Measurements from ENCODE around the gene ALDH3B1. TPM values are rescaled to one million over a fixed set of nuclear protein-coding genes. Genes with fewer than 3 reads are reported as not detected.

ALDH3B1 gene
- total RNA-seq, 2 donors from 2014 or later = 6.2 to 8.9 TPM

DNA sequence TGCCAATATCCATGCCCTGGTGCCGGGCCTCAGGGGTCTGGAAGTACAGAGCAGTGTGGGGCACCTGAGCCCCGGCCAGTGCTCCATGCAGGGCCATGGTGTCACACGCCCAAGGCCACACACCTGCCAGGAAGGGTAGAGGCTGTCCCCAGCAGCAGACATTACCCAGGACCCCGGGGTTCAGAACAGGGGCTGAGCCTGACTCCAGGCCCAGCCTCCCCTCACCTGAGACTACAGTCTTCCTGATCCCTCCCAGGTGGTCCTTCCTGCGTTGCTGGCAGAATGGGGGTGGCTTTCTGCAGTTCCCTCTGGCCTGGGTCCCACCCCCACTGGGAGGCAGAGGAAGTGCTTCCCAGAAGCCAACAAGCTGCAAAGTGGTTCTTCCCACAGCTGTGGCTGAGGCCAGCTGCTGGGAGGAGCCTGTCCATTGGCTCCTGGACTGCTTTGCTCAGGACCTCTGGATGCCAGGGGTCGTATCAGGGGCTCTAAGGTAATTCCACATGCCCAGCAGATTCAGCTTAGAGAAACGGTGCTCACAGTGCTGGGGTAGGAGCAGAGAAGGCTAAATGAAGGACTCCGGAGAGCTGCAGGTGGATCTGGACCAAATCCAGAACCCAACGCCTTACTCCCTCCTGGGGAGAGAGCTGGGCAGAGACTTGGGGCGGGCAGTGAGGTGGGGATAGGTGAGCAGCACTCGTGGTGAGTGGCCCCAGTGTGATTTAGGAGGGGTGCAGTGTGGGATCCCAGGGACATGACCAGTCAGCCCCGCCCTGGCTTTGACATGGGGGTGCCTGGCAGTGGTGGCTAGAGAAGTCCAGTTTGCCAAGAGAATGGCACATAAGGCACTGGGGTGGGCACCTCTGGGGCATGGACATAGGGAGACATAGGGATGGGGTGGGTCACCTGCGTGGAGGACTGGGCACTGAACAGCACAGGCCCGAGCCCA, 41.3 kb downstream of the ALDH3B1 start:
- no peak for DNase-seq
- intact Hi-C loops (cut with DNase I) = no loop called here
- peak in 1 of 2 donors; percentile 3 for ATAC-seq

GRCh38 chr11:68052137-68052873, 42.2 kb downstream of the ALDH3B1 start:
- intact Hi-C loops (cut with DNase I) = no loop called here
- no peak for ATAC-seq
- DNase-seq = no peak

GRCh38 chr11:68053117-68053516, 43.0 kb downstream of the ALDH3B1 start:
- DNase-seq = no peak
- ATAC-seq = peak in 1 of 2 donors; percentile 3
- intact Hi-C loops (cut with DNase I) = no loop called here

DNA sequence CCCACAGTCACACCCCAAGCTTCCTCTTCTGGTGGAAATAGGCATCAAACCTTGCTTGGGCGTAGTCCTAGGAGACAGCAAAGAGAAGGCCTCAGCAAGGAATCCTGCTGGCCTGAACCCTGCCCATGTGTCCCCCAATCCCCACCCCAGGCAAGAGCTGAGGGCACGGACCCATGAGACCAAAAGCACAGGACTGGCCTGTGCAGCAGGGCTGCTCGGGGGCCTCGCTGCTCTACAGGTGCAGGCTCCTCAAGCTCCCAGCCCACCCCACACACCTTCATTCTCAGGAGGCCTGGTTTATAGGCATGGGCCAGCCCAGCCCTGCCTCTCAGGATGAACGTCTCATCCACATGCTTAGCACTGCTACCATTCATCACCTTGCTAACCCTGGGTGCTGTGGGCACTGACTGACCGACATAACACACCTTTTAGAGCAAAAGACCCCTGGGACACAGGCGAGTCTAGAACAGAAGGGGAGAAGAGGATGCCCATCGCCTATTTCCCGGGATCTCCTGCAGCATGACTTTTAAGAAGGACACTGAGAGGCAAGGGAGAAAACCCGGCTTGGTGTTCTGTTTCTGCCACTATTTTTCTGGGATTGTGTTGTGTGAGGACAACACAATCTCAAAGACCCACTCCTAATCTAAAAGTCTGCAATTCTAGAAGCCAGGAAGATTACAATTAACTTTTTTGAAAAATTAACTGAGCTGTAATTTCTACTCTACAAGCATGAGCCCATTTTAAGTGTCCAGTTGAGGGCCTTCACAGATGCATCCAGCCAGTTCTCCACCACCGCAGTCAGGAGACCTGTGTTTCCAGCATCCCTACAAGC, 44.1 kb downstream of the ALDH3B1 start:
- intact Hi-C loops (cut with DNase I) = no loop called here
- no peak for DNase-seq
- ATAC-seq = no peak

DNA sequence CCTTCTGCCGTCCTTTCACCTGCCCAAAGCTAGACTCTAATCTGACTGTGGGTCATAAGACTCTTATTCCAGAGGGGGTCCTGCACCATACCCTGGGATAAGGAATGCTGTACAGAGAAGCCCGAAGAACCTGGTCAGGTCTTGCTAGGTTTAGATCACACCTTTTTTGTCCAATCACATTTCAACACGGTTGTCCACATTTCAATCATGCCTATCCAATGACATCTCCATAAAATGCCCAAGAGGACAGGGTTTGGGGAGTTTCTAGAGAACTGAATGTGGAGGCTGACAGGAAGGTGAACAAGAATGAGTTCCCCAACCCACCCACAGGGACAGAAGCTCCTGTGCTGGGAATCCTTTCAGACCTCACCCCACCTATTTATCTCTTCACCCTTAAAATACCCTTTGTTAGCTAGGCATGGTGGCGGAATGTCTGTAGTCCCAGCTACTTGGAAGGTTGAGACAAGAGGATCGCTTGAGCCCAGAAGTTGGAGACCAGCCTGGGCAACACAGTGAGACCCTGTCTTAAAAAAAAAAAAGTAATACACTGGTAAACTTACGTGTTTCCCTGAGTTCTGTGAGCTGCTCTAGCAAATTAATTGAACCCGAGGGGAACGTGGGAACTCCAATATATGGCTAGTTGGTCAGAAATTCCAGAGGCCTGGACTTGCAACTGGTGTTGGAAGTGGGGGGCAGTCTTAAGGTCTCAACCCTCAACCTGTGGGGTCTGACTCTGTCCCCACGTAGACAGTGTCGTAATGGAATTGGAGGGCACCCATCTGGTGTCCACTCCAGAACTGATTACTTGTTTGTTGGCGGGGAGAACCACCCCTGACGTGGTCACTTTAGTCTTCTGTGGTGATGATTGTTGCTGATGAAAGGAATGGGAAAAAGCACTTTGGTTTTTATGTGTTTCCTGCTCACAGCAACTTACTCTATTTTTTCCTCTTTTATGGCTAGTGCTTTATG, 46.5 kb downstream of the ALDH3B1 start:
- intact Hi-C loops (cut with DNase I) = no loop called here
- ATAC-seq (no peak), DNase-seq (no peak)

- ATAC-seq (no peak), DNase-seq (no peak)
- intact Hi-C loops (cut with DNase I) = no loop called here
These were observed 47.7 kb downstream of the ALDH3B1 start for GRCh38 chr11:68057807-68058206.

DNA sequence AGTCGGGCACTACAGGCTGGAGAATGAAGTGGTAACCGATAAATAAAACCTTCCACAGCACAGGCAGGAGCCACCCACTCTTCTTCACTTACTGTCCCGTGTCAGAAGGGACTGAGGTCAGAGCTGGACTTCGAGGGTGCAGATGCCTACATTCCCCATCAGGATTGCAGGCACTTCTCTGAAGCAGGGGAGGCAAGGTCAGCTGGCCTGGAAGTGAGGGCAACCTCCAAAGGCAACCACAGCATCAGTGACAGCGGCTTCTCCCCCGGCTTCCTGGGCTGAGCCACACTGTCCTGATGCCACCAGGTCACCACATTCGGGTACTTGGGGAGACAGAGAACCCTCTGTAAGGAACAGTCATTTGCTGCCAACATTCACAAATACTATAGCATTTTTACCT, 51.4 kb downstream of the ALDH3B1 start:
- intact Hi-C loops (cut with DNase I) = no loop called here
- ATAC-seq (no peak), DNase-seq (no peak)

- DNase-seq (no peak), ATAC-seq (no peak)
- intact Hi-C loops (cut with DNase I) = no loop called here
These were observed 54.8 kb downstream of the ALDH3B1 start for GRCh38 chr11:68064926-68065325.

- DNase-seq (no peak), ATAC-seq (no peak)
- intact Hi-C loops (cut with DNase I) = no loop called here
These were observed 55.7 kb downstream of the ALDH3B1 start for GRCh38 chr11:68065841-68066240.

DNA sequence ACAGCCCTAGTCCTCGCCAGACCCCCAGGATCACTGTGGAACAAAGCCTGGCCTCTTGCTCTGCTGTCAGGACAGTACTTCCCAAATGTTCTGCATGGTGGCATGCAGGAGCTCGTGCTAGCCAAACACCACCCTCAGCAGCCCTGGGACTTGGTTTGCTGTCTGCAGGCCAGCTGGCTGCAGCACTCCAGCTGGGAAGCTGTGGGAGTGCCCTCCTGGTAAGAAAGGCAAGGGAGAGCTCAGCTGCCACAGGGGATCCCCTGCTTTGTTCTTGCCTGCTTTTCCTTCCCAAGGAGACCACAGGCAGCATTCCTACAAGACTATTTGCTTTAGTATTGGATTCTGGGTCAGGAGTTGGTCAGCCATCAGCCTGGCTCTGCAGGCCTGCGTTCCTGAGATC, 56.6 kb downstream of the ALDH3B1 start:
- intact Hi-C loops (cut with DNase I) = no loop called here
- peak in 1 of 2 donors; percentile 65 for ATAC-seq
- DNase-seq = no peak

DNA sequence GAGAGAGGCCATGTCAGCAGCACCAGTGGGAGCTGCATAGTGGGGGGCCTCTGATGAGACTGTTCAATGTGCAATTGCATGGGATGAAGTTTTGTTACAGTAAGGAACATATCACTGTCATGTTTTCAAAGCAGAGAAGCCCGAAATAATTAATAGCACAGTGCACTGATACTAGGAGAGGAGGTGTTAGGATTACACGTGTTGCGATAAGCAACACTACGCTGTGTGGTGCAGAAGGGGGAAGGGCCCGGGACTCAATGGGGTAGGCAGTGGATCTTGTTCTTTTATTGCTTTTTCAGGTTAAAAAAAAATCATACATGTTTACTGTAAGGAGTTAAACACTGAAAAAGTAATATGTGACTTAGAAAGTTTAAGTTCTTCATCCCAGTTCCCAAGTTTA, 57.9 kb downstream of the ALDH3B1 start:
- no peak for DNase-seq
- peak; percentile 48 to 63 for ATAC-seq
- intact Hi-C loops (cut with DNase I) = no loop called here

- ATAC-seq (no peak), DNase-seq (no peak)
- intact Hi-C loops (cut with DNase I) = no loop called here
These were observed 61.3 kb downstream of the ALDH3B1 start for GRCh38 chr11:68071281-68072048.

GRCh38 chr11:68074584-68075352, 64.6 kb downstream of the ALDH3B1 start:
- DNase-seq (no peak), ATAC-seq (peak in 1 of 2 donors; percentile 15)
- intact Hi-C loops (cut with DNase I) = no loop called here

DNA sequence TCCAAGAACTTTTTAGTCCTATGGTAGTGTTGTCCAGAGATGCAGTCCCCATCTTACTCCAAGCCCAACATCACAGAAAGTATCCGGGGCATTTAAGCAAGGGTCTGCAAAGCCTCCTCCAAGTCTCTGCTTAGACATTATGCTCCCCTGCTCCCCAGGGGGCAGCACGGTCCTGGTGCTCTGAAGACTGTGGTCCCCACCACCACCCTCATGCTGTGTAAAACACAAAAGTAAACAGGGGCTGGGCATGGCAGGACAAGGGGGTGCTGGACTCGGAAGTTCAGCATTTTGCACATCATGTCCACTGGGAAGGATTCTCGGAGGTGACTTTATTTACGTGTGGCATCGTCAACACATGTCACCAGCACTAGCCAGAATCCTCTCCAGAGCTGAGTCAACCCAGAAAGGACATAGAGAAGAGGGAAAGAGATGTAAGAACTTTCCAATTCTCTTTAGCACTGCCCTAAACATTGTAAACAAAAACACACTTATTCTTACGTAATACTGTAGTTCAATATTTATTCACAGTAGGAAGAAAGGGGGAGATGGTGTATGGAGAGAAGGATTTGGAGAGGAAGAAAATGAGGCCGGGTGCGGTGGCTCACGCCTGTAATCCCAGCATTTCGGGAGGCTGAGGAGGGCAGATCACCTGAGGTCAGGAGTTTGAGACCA, 66.4 kb downstream of the ALDH3B1 start:
- DNase-seq (no peak), ATAC-seq (no peak)
- intact Hi-C loops (cut with DNase I) = no loop called here

GRCh38 chr11:68077617-68078582, 67.8 kb downstream of the ALDH3B1 start:
- ATAC-seq (peak; percentile 30 to 73), DNase-seq (no peak)
- intact Hi-C loops (cut with DNase I) = no loop called here

Measured in left cardiac atrium (tissue), 4 donors.